B cell (primary cell): Measurements from ENCODE around the gene HLA-DOB. TPM values are rescaled to one million over a fixed set of nuclear protein-coding genes. Genes with fewer than 3 reads are reported as not detected.

Experiments
- ATAC-seq: fragments of 200-7000 bp; cut with Tn5 transposase; one replicate; pipeline ENCODE4 v1.10.0; 2021; ENCODE audit warnings: low read depth, mild to moderate bottlenecking, moderate number of reproducible peaks, moderate library complexity
- CTCF ChIA-PET: fragments of 350-600 bp; sonication (Branson Sonifier 250); formaldehyde crosslinking; loops from one replicate; lab custom pipeline; 2021; ENCODE audit warnings: antibody characterized with exemption, inconsistent platforms; lab: Charles Lee
- POLR2A ChIA-PET: fragments of 350-600 bp; sonication (Branson Sonifier 250); formaldehyde crosslinking; loops from one replicate; lab custom pipeline; 2021; ENCODE audit warnings: antibody characterized with exemption; lab: Charles Lee
- DNase-seq: peaks from one replicate; pipeline ENCODE4 v3.0.0; 2013
- H2AFZ ChIP-seq: 2 replicates; pipeline ENCODE4 v1.6.1; 2012; ENCODE audit warnings: mild to moderate bottlenecking, low read depth, low read length; ENCODE audit not compliant: insufficient read depth, poor library complexity, severe bottlenecking
- H3K27ac ChIP-seq, 2 donors: 1 replicate in 1 of 2; 2 replicates in 1 of 2; pipeline ENCODE4 v1.5.1; 2012 to 2013; ENCODE audit warnings: low read length in 2 of 2, mild to moderate bottlenecking in 2 of 2, moderate library complexity in 1 of 2
- H3K27me3 ChIP-seq, 4 experiments: fragments of 200-600 bp in 1 of 4; sonication (generic) in 1 of 4; replicated peaks in 1 of 4; 1 replicate in 2 of 4; 2 replicates in 2 of 4; pipeline versions ENCODE4 v1.6.1 to v1.7.0; 2013 to 2016; ENCODE audit warnings: low read length in 3 of 4, mild to moderate bottlenecking in 2 of 4, mixed read lengths in 1 of 4, moderate library complexity in 1 of 4; ENCODE audit not compliant: insufficient read depth in 4 of 4, control insufficient read depth in 3 of 4; ENCODE audit errors: control extremely low read depth in 1 of 4
- H3K36me3 ChIP-seq, 2 experiments: replicated peaks in 1 of 2; 1 replicate in 1 of 2; 2 replicates in 1 of 2; pipeline versions ENCODE4 v1.6.1 to v1.7.1; 2013; ENCODE audit warnings: low read length in 1 of 2; ENCODE audit not compliant: insufficient read depth in 2 of 2, control insufficient read depth in 1 of 2; ENCODE audit errors: control extremely low read depth in 1 of 2, extremely low read depth in 1 of 2
- H3K4me1 ChIP-seq, 2 donors: fragments of 200-600 bp in 1 of 2; sonication (generic) in 1 of 2; 1 replicate in 1 of 2; 2 replicates in 1 of 2; pipeline versions ENCODE4 v1.5.1 to v1.6.1; 2013 to 2017; ENCODE audit warnings: low read length in 2 of 2; ENCODE audit not compliant: control insufficient read depth in 2 of 2, insufficient read depth in 2 of 2
- H3K4me2 ChIP-seq: replicated peaks from 2 replicates; pipeline ENCODE3; 2012; ENCODE audit warnings: mild to moderate bottlenecking, low read depth, low read length; ENCODE audit not compliant: poor library complexity, severe bottlenecking
- H3K4me3 ChIP-seq, 5 experiments: fragments of 200-600 bp in 1 of 5; sonication (generic) in 1 of 5; 1 replicate in 3 of 5; 2 replicates in 2 of 5; pipeline versions ENCODE4 v1.5.1 to v1.7.0; 2011 to 2016; ENCODE audit warnings: low read length in 4 of 5, mild to moderate bottlenecking in 4 of 5, low read depth in 2 of 5, control low read depth in 1 of 5, moderate library complexity in 1 of 5; ENCODE audit not compliant: insufficient read depth in 1 of 5; ENCODE audit errors: control extremely low read depth in 1 of 5, extremely low read depth in 1 of 5
- H3K79me2 ChIP-seq: fragments of 200-600 bp; sonication (generic); one replicate; pipeline ENCODE4 v1.6.0; 2016; ENCODE audit warnings: low read length; ENCODE audit not compliant: control insufficient read depth, insufficient read depth
- H3K9ac ChIP-seq: fragments of 200-600 bp; sonication (generic); 2 replicates; pipeline ENCODE4 v1.6.1; 2017; ENCODE audit warnings: mild to moderate bottlenecking, low read length, moderate library complexity
- H3K9me3 ChIP-seq, 3 donors: one replicate each; pipeline versions ENCODE4 v1.6.1 to v1.7.1; 2013; ENCODE audit warnings: low read length in 2 of 3; ENCODE audit not compliant: control insufficient read depth in 2 of 3, insufficient read depth in 1 of 3; ENCODE audit errors: control extremely low read depth in 1 of 3
- H4K20me1 ChIP-seq: 2 replicates; pipeline ENCODE4 v1.6.0; 2012; ENCODE audit warnings: mild to moderate bottlenecking, low read length; ENCODE audit not compliant: insufficient read depth, control insufficient read depth, poor library complexity, severe bottlenecking
- H3K27ac Mint-ChIP-seq: one replicate; pipeline ENCODE4 v1.8.0; 2021; ENCODE audit warnings: mixed read lengths
- H3K27me3 Mint-ChIP-seq: one replicate; pipeline ENCODE4 v1.8.0; 2021; ENCODE audit warnings: mixed read lengths
- H3K4me1 Mint-ChIP-seq: one replicate; pipeline ENCODE4 v1.8.0; 2021; ENCODE audit warnings: mixed read lengths
- H3K4me3 Mint-ChIP-seq: one replicate; pipeline ENCODE4 v1.8.0; 2021; ENCODE audit warnings: mixed read lengths
- H3K9me3 Mint-ChIP-seq: one replicate; pipeline ENCODE4 v1.8.0; 2022; ENCODE audit warnings: mixed read lengths; ENCODE audit not compliant: insufficient read depth
- EZH2 ChIP-seq: IDR thresholded peaks from 2 replicates; pipeline ENCODE4 v1.6.1; 2012; ENCODE audit warnings: borderline replicate concordance, low read depth, mild to moderate bottlenecking, moderate library complexity, low read length; ENCODE audit not compliant: insufficient read depth, poor library complexity, severe bottlenecking
- WGBS: methylation state at CpG from one replicate; pipeline ENCODE4 v1.1.5; 2013; ENCODE audit warnings: missing lambda C conversion rate; ENCODE audit not compliant: insufficient coverage; 5-methylcytosine and 5-hydroxymethylcytosine counted together
- intact Hi-C: fragments of 100-400 bp; cut with micrococcal nuclease; formaldehyde crosslinking; loops from one replicate; pipeline ENCODE4 v1.10.0; 2022
- polyA plus RNA-seq: library from polyadenylated mRNA; depleted of rRNA; stranded (reverse); fragments of >200 nt; gene quantifications from 2 replicates; pipeline ENCODE4 v1.2.3, GENCODE V29; 2012
- total RNA-seq, 2 donors: library from RNA; stranded (reverse); fragments of 120-200 nt in 1 of 2; gene quantifications; 1 replicate in 1 of 2; 2 replicates in 1 of 2; pipeline versions ENCODE4 v1.2.3 to v1.2.4, GENCODE V29; 2013 to 2022
- TF ChIP-seq, protein P1 (sequence below): fragments of 200-600 bp; IDR thresholded peaks from one replicate; pipeline ENCODE4 v1.8.0; 2022; ENCODE audit warnings: antibody characterized with exemption, mild to moderate bottlenecking

HLA-DOB gene
- total and polyA plus RNA-seq, 2 donors (not counting 1 experiment from before 2014, with no cell fraction given), result 109 to 231 TPM

DNA sequence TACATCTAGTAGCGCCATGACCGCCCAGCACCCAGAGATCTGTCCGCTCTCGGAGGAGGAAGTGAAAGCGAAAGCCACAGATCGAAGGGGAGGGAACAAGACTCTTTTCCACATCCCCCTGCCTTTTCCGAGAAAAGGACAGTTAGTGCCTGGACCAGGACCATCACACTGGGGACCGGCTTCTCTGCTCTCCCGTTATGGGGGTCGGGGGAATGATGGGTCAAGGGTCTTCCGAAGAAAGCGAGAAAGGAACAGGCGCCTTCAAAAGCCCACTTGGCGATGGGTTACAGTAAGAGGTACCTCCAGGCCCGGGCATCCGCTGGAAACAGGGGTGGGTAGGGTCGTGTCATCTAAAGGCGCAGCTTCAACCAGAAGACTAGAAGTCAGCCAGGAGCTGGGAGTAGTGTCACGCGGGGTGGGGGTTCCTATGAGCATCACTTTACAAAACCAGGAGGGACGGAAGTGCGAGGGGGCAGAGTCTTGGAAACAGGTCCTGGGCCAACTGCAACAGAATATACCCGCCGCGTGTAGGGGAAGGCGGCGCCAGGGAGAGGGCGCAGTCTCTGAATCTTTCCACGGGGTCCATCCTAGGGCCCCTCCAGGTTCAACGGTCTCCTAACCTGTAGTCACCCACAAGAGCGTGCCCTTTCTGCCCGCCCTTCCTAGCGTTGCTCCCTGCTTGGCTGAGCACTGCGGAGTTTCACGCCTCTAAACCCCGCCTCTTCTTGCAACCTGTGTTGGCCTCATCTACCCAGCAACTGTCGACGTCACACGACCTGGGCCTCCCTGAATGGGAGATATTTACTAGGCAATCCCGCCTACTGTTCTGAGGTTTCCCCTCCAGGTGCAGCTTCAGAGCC is 27.4 kb upstream of the HLA-DOB start, which contains the start of gene PSMB8:
TSS of gene PSMB8 (minus strand) at position 69 of the 860 bp plus-strand sequence. CDS start at position 18, 51 bp downstream.
- Histone ChIP-seq H3K27ac (peak within 1 kb of the TSS; percentile 96 to 97), H3K9ac (peak within 1 kb of the TSS; percentile 96), H3K4me1 (peaks cover 72 to 81% of the 10 kb centered on the region in 2 donors), H3K9me3 (no peaks in the 10 kb centered on the region), H3K4me2 (peak within 1 kb of the TSS; percentile 73), H2AFZ (peak within 1 kb of the TSS; percentile 64), H3K79me2 (peaks cover 92% of the 10 kb centered on the region), H3K27me3 (no peaks in the 10 kb centered on the region), H4K20me1 (peaks cover 10% of the 10 kb centered on the region), H3K36me3 (peaks cover 7 to 67% of the 10 kb centered on the region in 2 experiments), H3K4me3 (peak within 1 kb of the TSS; percentile 88 to 100 (median 95))
- WGBS, result under 1% methylated on average over 33 of the region's 40 CpGs
- no peaks in the 10 kb centered on the region for H3K27me3 Mint-ChIP-seq
- TF ChIP-seq EZH2, result no peak
- TF ChIP-seq, protein P1, sequence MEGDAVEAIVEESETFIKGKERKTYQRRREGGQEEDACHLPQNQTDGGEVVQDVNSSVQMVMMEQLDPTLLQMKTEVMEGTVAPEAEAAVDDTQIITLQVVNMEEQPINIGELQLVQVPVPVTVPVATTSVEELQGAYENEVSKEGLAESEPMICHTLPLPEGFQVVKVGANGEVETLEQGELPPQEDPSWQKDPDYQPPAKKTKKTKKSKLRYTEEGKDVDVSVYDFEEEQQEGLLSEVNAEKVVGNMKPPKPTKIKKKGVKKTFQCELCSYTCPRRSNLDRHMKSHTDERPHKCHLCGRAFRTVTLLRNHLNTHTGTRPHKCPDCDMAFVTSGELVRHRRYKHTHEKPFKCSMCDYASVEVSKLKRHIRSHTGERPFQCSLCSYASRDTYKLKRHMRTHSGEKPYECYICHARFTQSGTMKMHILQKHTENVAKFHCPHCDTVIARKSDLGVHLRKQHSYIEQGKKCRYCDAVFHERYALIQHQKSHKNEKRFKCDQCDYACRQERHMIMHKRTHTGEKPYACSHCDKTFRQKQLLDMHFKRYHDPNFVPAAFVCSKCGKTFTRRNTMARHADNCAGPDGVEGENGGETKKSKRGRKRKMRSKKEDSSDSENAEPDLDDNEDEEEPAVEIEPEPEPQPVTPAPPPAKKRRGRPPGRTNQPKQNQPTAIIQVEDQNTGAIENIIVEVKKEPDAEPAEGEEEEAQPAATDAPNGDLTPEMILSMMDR, result no peak
- peaks cover 86% of the 10 kb centered on the region for H3K4me1 Mint-ChIP-seq
- DNase-seq, result peak; percentile 99
- ChIA-PET CTCF (interaction anchor here (1.0 to 11.0 kb wide), 11 partner anchors 12 to 140 kb away, joined by 3 to 359 read pairs (median 8); partner anchors contain the start of genes BRD2, HLA-DMA, PSMB9 and TAP1), POLR2A (interaction anchor here (0.5 to 9.7 kb wide), 19 partner anchors 12 to 573 kb away, joined by 3 to 282 read pairs (median 5); partner anchors contain the start of genes BRD2, HLA-DMA, HLA-DMB and HLA-DOB)
- H3K27ac Mint-ChIP-seq, result peak within 1 kb of the TSS; percentile 99
- no peaks in the 10 kb centered on the region for H3K9me3 Mint-ChIP-seq
- H3K4me3 Mint-ChIP-seq, result peak within 1 kb of the TSS; percentile 95
- peak; percentile 78 for ATAC-seq
- intact Hi-C loops, result loop anchor here (1.0 to 5.0 kb wide), 4 partner anchors 10 to 177 kb away; partner anchors contain the start of genes BRD2, HLA-DMB, HLA-DQB1 and PSMB9
